CD4-positive, alpha-beta T cell treated with Interleukin-21 for 1 hour (primary cell): ENCODE results near the gene EXOC3L4.

Experiments used
- DNase-seq: peaks from one replicate; pipeline ENCODE4 v3.0.0-alpha.2; 2020

Gene EXOC3L4

DNA sequence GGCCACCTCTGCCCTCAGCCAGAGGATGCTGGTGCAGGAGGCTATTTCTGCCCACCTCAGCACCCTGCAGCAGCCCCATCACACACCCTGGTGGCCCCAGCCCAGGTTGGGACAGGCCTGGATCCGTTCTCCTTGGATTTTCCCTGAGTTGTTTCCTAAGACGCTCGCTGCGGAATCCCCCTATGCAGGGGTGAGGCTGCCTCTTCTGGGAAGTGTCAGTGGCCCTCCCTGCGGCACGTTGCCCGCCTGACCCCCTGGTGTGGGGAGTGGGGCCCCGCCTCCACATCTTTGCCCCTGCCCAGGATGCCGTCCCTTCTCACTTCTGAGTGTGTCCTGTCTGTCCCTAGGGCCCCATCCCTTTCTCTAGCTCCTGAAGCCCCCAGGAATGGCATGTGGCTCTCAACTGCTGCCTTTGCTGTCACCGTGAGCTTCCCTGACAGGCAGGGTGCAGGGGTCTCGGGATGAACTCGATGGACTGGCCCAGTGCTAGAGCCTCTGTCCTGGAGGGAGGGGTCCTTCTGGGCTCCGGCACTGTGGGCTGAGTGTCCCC, 594 bp upstream of the EXOC3L4 start:
- no peak for DNase-seq

DNA sequence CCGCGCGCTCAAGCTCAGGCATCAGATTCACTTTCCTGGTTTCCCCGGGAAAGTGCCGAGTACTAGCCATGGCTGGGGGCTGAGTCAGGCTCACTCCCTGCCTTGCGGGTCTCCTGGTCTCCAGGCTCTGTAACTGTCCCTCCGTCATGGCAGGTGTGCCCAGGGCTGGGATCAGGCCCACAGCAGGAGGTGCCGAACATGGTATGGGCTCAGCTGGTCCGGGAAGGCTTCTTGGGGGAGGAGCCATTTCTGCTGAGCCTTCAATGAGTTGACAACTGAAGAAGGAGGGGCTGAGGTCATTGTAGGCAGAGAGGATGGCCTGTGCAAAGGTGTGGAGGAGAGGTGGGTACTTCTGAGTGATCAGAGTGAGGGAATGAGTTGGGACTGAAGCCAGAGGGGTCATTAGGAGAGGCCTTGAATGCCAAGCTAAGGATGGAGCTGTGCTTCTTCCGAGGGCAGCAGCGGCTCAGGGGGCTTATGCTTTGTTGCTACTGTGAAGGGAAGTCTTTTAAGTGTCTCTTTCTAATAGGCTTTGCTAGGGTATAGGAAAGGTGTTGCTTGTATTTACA, 769 bp downstream of the EXOC3L4 start:
- DNase-seq, result no peak

DNA sequence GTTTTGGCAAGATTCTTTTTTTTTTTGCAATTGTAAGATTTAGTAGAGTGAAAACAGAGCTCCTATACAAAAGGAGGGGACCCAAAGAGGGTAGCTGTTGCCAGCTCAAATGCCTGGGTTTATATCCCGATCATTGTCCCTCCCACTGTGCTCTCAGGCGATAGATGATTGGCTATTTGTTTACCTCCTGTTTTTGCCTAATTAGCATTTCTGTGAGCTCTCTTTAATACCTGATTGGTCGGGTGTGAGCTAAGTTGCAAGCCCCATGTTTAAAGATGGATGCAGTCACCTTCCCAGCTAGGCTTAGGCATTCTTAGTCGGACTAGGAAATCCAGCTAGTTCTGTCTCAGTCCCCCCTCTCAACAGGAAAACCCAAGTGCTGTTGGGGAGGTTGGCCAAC, 1.9 kb downstream of the EXOC3L4 start:
- DNase-seq, result no peak

DNA sequence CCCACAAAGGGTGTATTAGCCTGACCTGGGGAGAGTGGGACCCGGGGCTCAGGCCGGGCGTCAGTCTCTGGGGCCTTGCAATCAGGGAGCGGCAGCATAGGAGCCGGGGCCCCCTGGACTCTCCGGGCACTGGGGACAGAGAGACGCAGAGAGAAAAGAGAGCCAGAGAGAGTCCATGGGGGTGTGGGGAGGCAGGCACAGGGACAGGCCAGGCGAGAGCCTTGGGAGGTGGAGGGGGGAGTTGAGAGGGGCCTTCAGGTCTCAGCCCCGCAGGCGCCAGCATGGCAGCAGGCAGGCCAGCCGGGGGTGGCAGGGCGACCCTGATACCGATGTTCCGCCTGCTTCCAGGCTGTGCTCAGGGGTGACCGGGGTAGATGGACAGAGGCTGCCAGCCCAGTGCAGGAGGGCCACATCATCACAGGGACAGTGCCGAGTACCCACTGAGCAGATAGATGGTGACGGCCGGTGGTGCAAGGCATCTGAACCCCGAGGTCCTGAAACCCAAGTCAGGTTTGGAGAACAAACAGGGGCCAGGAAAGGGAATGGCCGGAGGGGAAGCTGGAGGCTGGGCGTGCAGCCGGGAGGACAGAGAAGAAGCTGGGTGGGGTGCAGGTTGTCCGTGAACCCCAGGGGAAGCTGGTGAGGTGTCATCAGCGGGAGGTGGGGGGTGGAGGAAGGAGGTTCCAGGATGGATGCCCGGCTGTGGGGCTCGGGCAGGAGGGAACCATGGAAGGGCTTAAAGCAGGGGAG, 2.9 kb downstream of the EXOC3L4 start:
- DNase-seq, result no peak

DNA sequence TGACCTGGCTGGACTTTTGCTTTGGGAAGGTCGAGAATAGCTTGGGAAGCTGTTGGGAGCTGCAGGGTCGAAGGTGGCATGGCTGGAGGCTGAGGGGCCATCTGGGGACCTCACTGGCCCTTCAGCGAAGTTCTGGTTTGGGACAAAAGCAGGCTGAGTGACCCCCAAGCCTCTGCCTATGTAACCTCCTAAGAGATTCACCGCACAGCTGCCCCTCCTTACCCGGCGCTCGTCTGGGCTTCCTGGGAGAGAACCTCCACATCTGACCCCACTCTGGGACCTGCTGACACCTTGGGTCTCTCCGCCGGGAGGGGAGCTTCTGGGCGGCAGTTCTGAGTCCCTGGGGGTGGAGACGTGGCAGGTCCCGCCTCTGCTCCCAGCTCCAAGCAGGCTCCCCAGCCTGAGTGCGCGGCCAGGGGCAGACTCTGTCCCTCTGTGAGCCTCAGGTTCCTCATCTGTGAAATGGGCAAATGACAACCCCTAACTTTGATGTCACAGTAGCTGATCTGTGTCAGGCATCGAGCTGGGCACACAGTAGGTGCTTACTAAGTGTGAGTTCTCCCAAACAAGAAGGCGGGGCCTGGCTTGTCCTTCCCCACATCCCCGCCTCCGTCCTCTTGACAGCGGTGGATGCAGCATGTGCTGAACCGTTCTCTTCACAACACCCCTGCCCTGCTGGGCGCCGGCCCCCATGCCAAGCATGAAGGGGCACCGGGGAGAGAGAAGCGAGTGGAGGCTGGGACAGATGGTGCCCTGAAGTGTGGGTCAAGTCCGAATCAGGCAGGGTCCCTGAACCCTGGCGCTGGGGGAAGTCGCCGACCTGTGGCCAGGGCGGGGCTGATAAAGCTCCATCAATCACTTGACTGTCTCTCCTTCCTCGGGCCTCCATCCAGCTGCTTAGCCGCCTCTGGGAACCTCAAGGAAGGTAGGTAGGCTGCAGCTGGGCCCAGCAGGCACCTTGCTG, 3.8 kb downstream of the EXOC3L4 start:
- DNase-seq, result no peak

DNA sequence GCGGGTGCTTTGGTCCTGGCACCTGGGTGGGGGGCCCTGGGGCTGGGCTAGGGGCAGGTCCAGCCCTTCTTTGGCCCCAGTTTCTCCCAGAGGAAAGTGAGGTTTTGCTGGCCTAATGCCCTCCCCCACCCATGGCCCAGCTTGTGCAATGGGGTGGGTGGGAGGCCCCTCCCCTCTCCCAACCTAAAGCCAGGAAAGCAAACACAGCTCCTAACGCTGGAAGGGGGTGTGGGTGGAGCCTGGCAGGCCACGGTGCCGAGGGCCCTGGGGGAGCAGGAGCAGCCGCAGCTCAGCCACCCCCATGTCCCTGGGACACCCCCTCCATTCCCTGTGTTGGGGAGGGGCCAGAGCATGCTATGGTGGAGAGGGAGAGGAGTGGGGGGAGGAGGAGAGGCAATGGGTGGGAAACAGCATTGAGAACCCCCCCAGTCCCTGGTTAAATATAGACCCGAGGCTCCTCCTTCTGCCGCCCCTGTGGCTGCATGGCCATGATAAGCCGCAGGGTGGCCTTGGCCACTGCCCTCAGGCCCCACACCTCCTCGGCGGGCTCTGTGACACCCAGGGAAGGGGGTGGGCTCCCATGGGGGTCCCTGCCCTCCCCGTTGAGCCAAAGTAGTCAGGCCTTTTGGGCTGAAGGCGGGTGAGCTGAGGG, 4.7 kb downstream of the EXOC3L4 start:
- no peak for DNase-seq

DNA sequence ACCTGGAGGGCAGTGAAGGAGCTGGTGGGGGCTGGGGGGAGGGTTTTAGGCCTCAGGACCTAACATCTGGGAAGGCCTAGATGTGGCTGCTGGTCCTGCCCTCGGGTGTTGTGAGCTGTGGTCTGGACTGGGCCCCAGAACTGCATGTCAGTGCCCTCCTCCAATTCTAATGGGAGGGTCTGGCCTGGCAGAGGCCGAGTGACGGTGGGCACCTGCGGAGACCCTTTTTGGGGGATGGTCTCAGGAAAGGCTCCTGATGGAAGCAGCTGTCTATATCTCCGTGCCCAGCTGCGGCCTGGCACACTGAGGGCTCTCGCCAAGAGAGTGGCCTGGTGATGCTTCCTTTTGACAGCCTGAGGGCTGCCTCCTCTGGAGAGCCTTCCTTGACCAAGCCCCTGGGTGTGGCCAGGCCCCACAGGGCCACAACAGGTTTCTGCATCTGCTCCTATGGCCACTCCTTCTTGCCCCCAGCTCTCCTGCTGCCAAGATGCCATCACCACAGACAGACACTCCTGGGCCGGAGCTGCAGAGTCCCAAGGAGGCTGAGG, 5.3 kb downstream of the EXOC3L4 start:
- DNase-seq, result no peak

DNA sequence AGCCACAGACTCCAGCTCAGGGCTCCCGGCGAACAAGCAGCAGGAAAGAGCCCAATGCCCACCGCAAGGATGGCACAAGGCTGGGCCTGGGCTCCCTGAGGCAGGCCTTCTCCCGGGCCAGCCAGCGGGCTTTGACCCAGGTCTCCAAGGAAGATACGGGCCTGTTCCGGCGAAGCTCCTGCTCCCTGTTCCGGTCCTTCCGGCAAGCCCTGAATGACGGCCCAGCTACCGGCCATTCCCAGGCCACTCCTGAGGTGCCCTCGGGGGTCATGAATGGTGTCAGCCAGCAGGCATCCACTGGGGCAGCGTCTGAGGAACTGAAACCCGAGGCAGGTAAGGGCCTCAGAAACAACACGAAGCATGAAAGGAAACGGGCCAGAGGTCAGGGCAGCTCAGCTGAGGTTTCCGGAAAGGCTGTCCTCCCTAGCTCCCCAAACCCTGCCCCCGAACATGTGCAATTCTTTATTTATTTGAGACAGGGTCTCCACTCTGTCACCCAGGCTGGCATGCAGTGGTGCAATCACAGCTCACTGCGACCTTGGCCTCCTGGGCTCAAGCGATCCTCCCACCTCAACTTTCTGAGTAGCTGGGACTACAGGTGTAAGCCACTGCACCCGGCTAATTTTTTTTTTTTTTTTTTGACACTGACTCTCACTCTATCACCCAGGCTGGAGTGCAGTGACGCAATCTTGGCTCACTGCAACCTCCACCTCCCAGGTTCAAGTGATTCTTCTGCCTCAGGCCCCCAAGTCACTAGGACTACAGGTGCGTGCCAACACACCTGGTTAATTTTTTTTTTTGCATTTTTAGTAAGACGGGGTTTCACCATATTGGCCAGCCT, 6.0 kb downstream of the EXOC3L4 start:
- DNase-seq, result no peak

DNA sequence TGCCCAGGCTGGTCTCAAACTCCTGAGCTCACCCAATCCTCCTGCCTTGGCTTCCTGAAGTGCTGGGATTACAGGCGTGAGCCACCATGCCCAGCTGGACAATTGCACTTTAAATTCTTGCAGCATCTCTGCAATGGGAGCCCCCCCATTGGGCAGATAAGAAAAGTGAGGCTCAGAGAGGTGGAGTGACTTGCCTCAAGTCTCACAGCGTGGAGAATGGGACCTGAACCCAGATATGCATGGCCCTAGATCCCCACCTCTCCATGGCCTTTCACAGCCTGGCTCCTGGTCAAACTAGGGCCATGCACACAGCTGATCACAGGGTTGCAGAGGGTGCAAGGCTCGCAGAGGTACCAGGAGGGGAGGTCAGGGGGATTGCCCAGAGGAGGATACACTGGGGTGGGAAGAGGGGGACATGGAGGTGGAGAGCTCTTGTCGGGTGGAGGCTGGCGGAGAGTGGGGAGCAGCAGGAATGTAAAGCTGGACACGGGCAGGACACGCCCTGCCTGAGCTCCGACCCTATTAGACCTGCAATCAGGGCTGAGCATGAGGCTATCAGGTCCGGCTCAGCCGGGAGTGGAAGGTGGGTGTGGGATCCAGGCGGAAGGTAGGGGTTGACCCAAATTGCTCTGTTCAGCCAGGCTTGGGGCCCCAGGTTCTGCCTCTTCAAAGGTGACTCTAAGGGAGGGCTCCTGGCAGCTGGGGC, 6.9 kb downstream of the EXOC3L4 start:
- DNase-seq, result no peak

DNA sequence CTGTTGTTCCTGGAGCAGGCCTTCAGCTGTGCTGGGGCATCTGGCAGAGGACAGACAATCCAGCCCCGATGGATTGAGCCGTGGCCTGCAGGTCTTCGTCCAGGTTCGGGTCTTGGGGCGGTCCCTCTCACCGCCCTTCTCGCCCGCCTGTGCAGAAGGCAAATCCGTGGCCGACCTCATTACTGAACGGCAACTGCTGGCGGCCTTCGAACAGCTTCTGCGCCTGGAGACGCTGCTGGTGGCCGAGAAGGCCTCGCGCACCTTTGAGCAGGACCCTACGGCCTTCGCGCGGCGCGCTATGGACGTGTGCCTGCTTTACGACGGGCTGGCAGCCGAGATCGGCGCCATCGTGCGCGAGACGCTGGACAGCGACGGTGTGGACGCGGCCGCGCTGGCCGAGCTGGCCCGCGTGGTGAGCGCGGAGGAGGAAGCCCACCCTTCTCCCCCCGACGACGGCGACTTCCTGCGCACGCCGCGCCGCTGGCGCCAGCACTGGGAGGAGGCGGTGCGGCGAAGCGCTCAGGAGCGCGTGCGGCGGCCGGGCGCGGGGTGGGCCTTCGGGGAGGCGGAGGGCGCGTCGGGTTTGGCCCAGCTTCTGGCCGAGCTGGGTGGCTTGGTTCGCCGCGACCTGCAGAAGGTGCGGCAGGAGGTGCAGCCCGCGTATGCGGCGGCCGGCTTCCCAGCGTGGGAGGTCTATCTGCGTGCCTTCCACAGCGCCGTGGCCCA, 7.6 kb downstream of the EXOC3L4 start:
- no peak for DNase-seq

DNA sequence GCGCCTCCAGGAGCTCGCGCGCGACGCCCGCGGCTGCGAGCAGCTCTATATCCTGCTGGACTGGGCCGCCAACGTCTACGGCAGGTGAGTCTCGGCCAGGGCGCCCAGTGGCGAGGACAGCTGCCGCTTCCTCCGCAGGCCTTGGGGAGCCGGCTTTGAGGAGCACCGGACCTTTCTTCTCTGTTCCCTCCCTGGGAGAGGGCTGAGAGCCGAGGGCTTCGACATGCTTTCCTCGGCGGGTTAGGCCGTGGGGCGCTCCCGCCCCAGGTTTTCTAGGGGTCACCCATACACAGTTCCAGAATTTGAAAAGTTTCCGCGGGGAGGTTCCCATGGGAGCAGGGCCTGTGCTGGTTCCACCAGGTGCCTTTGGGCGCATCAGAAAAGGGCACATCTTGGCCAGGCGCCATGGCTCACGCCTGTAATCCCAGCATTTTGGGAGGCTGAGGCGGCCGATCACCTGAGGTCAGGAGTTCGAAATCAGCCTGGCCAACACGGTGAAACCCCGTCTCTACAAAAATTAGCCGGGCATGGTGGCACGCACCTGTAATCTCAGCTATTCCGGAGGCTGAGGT, 8.2 kb downstream of the EXOC3L4 start:
- no peak for DNase-seq

DNA sequence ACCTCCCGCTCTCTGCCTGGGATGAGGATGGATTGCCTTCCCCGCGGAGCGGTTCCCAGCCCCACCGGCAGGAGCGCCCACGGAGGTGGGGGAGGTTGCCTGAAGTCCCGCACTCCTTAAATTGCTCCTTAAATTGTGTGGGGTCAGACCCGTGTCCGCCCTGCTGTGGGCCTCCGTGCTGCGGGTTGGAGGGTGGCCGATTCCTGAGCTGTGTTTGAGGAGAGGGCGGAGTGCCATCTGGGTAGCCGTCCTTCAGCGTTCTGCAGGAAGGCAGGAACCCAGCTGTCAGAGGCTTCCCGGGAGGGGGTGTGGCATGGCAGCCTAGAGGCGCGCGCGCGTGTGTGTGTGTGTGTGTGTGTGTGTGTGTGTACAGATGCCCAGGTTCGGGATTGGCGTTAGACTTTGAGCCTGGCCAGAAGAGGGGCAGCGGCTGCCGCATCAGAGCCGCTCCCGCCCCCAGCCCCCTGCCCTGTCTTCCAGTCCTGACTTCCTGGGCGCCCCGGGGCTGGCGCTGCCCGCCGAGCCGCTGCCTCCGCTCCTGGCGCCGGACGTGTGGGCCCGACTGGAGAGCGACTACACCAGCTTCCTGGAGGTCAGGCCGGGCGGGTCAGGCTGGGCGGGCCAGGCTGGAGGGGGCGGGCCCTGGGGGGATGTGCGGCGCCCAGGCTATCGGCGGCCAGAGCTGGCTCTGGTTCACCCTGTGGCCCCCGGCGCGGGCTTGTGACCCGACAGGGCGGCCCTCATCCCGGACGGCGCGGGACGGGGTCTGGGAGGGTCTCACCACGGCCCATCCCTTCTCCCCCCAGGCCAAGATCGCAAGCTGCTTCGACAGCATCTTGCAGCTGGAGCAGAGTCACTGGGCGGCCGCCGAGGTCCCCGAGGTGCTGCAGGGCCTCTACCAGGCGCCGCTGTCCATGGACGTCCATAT, 9.2 kb downstream of the EXOC3L4 start:
- no peak for DNase-seq

DNA sequence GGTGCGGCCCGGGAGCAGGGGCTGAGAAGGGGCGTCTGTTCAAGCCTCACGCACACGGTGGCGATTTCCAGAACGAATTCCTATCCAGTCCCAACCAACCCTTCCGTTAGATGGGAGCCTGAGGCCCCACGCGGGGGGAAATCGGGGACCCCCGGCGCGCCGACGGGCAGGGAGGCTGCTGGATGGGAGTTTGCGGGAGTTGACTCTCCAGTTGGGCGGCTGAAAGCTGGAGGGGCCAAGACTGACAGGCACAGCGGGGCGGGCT, 9.8 kb downstream of the EXOC3L4 start:
- DNase-seq, result no peak

DNA sequence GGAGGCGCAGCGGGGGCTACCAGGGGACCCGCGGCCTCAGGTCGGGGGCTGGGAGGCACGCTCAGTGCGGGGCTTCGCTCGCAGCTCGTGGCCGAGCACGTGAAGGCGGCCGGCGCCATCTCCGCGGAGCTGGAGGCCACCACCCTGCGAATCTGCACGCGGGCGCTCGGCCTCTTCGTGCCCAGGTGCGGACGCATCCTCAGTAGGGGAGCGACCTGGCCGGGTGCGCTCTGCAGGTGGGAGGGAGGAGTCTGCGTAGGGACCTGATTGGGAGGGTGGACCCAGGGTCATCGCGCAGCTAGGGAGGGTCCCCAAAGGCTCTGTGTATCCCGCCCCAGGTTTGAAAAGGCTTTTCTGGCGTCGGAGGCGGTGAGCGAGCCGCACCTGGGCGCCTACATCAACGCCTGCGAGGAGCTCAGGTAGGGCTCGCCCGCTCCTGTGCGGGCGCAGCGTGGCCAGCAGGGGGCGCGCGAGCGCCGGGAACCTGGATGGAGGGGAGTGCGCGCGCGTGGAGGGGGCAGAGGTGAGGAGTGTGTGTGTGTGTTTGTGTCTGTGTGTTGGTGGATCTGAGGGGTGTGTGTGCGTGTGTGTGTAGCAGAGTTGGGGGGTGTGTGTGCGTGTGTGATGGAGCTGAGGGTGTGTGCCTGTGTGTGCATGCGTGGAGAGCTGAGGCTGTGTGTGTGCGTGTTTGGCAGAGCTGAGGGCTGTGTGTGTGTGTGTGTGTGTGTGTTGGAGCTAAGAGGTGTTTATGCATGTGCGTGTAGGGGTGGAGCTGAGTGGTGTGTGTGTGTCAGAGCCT, 10.3 kb downstream of the EXOC3L4 start:
- DNase-seq, result peak; percentile 70

DNA sequence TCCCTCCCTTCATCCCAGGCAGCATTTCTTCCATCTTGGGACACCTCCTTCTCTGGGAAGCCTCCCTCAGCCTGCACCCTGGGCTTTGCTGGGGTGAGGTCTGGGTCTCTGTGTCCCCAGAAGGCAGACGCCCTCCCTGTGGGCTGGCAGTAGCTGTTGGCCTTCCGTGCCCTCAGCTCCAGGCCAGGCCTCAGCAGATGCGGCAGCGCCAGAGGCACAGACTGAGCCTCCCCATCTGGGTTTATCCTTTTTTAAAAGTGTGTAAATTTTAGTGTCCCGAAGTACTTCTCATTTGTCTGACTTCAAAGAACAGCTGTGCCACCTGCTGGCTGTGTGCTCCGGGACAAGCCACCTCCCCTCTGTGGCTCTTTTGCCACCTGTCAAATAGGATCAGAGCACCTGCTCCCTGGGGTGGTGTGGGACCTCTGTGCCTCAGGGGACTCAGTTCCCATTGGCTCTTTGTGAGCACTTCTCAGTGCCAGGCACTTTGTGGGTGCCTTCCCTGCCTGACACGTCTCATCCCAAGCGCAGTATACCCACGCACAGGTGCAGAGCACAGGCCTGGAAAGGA, 11.1 kb downstream of the EXOC3L4 start:
- DNase-seq, result no peak

DNA sequence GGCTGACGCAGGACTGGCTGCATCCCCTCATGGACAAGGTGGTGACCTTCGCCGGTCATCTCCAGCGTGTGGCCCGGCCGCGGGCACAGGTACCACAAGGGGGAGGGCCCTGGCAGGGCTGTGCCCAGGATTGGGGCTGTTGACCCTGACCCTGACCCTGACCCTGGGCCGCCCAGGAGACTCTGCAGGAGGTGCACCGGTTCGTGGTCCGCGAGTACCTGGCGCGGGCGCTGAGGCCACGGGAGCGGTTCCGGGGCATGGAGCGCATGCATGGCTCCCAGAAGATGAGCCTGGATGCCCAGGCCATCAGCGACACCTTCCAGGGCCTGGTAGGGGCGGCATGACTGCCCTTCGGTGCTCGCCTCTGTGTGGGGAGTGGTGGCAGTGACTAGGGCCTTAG, 12.9 kb downstream of the EXOC3L4 start:
- DNase-seq, result no peak

DNA sequence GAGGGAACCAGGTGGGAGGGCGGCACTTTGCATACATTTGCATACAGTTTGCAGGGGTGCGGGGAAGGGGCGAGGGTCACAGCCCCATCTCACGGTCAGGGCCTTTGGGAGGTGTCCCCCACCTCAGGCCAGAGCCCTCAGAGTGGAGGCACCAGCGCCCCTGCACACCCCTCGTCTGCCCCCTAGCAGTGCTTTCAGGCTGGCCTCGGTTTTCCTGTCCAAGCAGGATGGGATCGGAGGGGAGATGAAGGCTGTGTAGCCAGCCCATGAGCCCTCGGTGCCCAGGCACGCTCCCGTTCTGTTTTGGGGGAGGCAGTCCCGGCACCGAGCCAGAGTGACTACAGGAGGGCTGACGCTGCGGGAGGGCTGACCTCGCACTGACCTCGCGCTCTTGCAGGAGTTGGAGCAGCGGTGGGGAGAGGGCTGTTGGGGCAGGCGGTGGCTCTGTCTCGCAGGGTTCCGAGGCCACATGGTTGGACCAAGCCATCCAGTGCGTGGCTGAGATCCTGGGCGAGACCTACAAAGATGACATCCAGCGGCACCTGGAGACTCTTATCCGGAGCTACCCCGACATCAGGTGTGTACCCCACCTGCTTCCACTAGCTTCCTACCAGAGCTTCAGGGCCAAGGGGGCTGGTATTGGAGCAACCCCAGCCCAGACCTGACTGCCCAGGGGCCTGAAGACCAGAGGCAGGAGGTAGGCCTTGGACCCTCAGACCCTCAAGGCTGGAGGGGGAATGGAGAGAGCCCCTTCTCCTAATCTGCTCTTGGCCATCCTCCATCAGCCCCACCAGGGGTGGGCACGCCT, 13.6 kb downstream of the EXOC3L4 start:
- DNase-seq, result no peak
